IPS-20b (cell line): ENCODE data around the gene EXOSC10.
"Not testable (repeated sequence)": the region's sequence is repeated elsewhere in the genome, so short reads cannot be mapped to it uniquely, and the experiment has no call there.

ENCODE experiments used
- H3K27ac ChIP-seq: one replicate; pipeline ENCODE4 v1.5.1; 2013; ENCODE audit warnings: low read length
- H3K27me3 ChIP-seq: 2 replicates; pipeline ENCODE4 v1.6.1; 2013; ENCODE audit warnings: mild to moderate bottlenecking, low read length, inconsistent platforms; ENCODE audit not compliant: insufficient read depth
- H3K36me3 ChIP-seq: 2 replicates; pipeline ENCODE4 v1.6.1; 2013; ENCODE audit warnings: low read depth, mild to moderate bottlenecking, inconsistent platforms, low read length, moderate library complexity; ENCODE audit not compliant: insufficient read depth
- H3K4me1 ChIP-seq: 2 replicates; pipeline ENCODE4 v1.6.1; 2013; ENCODE audit warnings: mild to moderate bottlenecking, control low read depth, inconsistent platforms, low read length, moderate library complexity; ENCODE audit not compliant: insufficient read depth
- H3K4me3 ChIP-seq: 2 replicates; pipeline ENCODE4 v1.5.1; 2013; ENCODE audit warnings: mild to moderate bottlenecking, low read length, inconsistent platforms
- H3K9ac ChIP-seq: 2 replicates; pipeline ENCODE4 v1.6.1; 2013; ENCODE audit warnings: low read depth, mild to moderate bottlenecking, inconsistent platforms, low read length, moderate library complexity
- H3K9me3 ChIP-seq: 2 replicates; pipeline ENCODE4 v1.6.1; 2013; ENCODE audit warnings: mild to moderate bottlenecking, low read depth, low read length, inconsistent platforms; ENCODE audit not compliant: insufficient read depth

EXOSC10 gene

DNA sequence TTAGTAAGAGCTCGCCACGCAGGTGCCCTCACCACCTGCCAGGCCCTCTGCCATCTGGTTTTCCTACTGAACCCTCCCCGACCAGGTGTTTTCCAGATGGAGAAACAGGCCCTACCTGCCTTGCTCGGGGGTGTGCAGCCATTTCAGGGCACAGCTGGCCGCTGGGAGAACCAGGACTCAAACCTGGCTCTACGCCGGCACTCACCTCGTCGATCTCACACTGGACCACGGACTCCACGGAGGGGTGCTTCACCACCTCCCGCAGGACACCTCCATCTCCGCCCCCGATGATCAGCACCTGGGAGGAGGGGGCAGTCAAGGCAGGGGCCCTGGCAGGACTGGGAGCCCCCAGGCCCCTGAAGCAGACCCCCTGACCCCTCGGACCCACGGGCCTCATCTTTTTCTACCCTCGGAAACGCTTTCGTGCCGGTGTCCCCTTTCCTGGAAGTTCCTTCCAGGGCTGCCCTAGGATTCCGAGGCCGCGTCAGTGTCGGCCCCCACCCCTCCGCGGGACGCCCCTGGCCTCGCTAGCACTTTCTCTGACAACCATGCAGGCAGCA is 41.0 kb downstream of the EXOSC10 start:
- H3K9me3 ChIP-seq: no peaks in the 10 kb centered on the region
- peak overlapping the region; percentile 83; the same call in 1 of the 2 replicates for H3K9ac ChIP-seq
- peaks cover 46% of the 10 kb centered on the region for H3K36me3 ChIP-seq
- peaks cover under 1% of the 10 kb centered on the region; the same call in 1 of the 2 replicates for H3K4me1 ChIP-seq
- H3K27ac ChIP-seq: no peak overlapping the region
- H3K4me3 ChIP-seq: peak overlapping the region; percentile 91
- no peaks in the 10 kb centered on the region for H3K27me3 ChIP-seq

DNA sequence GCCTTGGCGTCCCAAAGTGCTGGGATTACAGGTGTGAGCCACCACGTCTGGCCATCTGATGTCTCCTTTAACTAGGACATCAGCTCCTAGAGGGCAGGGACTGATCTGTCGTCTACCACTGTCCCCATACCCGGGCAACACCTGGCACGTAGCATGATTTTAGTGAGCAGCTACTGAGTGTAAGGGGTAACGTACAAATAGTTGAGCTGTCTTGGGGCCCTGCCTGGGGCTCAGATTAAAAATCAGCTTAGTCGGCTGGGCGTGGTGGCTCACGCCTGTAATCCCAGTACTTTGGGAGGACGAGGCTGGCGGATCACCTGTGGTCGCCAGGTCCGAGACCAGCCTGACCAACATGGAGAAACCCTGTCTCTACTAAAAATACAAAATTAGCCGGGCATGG is 41.6 kb downstream of the EXOSC10 start:
- Histone ChIP-seq H3K36me3 (peaks cover 41% of the 10 kb centered on the region), H3K9ac (no peak overlapping the region), H3K4me3 (no peak overlapping the region), H3K9me3 (no peaks in the 10 kb centered on the region), H3K27me3 (no peaks in the 10 kb centered on the region), H3K27ac (no peak overlapping the region), H3K4me1 (peaks cover 4% of the 10 kb centered on the region; the same call in 1 of the 2 replicates)

- peaks cover 36% of the 10 kb centered on the region for H3K36me3 ChIP-seq
- no peak overlapping the region for H3K27ac ChIP-seq
- no peaks in the 10 kb centered on the region for H3K9me3 ChIP-seq
- H3K4me3 ChIP-seq: no peak overlapping the region
- no peaks in the 10 kb centered on the region for H3K27me3 ChIP-seq
- H3K9ac ChIP-seq: no peak overlapping the region
- H3K4me1 ChIP-seq: peaks cover 6% of the 10 kb centered on the region; the same call in 1 of the 2 replicates
Observed at GRCh38 chr1:11057477-11057876, 42.2 kb downstream of the EXOSC10 start.

DNA sequence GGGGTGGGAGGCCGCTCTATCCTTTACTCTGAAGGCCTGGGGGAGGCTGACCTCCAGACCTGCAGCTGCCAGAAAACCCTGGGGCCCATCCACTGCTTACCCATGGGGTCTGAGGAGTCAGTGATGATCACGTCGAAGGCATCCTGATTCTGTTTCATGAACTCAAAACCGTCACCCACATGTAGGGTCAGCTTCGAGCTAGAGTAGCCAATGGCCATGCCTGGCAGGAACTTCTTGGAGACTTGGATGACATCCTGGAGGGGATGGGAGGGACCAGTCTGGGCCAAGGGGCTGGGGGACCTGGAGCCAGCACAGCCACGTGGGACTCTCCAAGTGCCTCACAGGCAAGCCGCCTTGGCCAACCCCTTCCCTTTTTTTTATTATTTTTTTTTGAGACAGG is 43.2 kb downstream of the EXOSC10 start:
- Histone ChIP-seq H3K9me3 (no peaks in the 10 kb centered on the region), H3K36me3 (peaks cover 36% of the 10 kb centered on the region), H3K9ac (no peak overlapping the region), H3K27ac (no peak overlapping the region), H3K4me1 (peaks cover 6% of the 10 kb centered on the region; the same call in 1 of the 2 replicates), H3K4me3 (no peak overlapping the region), H3K27me3 (peaks cover 4% of the 10 kb centered on the region; the same call in 1 of the 2 replicates)

GRCh38 chr1:11055676-11056075 is 44.0 kb downstream of the EXOSC10 start:
- peaks cover 4% of the 10 kb centered on the region; the same call in 1 of the 2 replicates for H3K27me3 ChIP-seq
- H3K4me3 ChIP-seq: no peak overlapping the region
- H3K4me1 ChIP-seq: peaks cover 6% of the 10 kb centered on the region; the same call in 1 of the 2 replicates
- no peak overlapping the region for H3K9ac ChIP-seq
- peaks cover 36% of the 10 kb centered on the region for H3K36me3 ChIP-seq
- H3K27ac ChIP-seq: no peak overlapping the region
- no peaks in the 10 kb centered on the region for H3K9me3 ChIP-seq

DNA sequence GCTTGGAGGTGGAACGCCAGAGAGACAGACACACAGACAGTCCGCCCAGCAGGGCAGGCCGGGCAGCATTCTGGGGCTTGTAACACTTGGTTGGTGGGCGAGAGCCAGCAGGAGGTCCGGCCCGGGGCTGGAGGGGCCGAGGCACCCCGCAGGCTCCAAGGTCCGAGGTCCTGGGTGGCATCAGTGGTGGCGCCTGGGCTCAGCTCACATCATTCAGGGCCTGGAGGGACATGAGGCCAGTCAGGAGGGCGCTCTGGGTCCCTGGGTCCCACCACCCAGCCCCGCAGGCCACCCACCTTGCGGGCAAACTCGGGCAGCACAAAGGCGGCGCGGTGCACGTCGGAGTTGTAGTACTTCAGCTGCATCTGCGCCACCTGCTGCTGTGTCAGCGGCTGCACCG is 45.0 kb downstream of the EXOSC10 start:
- Histone ChIP-seq H3K27me3 (peaks cover 4% of the 10 kb centered on the region; the same call in 1 of the 2 replicates), H3K9me3 (no peaks in the 10 kb centered on the region), H3K4me3 (no peak overlapping the region), H3K4me1 (peaks cover 6% of the 10 kb centered on the region; the same call in 1 of the 2 replicates), H3K27ac (no peak overlapping the region), H3K9ac (no peak overlapping the region), H3K36me3 (peaks cover 36% of the 10 kb centered on the region)

GRCh38 chr1:11054181-11054580 is 45.5 kb downstream of the EXOSC10 start:
- H3K9me3 ChIP-seq: no peaks in the 10 kb centered on the region
- H3K27ac ChIP-seq: no peak overlapping the region
- peaks cover 4% of the 10 kb centered on the region; the same call in 1 of the 2 replicates for H3K27me3 ChIP-seq
- peaks cover 36% of the 10 kb centered on the region for H3K36me3 ChIP-seq
- no peak overlapping the region for H3K4me3 ChIP-seq
- H3K9ac ChIP-seq: no peak overlapping the region
- H3K4me1 ChIP-seq: peaks cover 6% of the 10 kb centered on the region; the same call in 1 of the 2 replicates

- Histone ChIP-seq H3K27ac (no peak overlapping the region), H3K4me3 (no peak overlapping the region), H3K4me1 (peaks cover 6% of the 10 kb centered on the region; the same call in 1 of the 2 replicates), H3K36me3 (peaks cover 36% of the 10 kb centered on the region), H3K9me3 (no peaks in the 10 kb centered on the region), H3K9ac (no peak overlapping the region), H3K27me3 (peaks cover 4% of the 10 kb centered on the region; the same call in 1 of the 2 replicates)
Observed at GRCh38 chr1:11053758-11054137, 45.9 kb downstream of the EXOSC10 start.

- no peaks in the 10 kb centered on the region for H3K9me3 ChIP-seq
- no peak overlapping the region for H3K27ac ChIP-seq
- peaks cover 6% of the 10 kb centered on the region; the same call in 1 of the 2 replicates for H3K4me1 ChIP-seq
- peak overlapping the region; percentile 48; the same call in 1 of the 2 replicates for H3K9ac ChIP-seq
- peak overlapping the region; percentile 47; the same call in 1 of the 2 replicates for H3K4me3 ChIP-seq
- H3K36me3 ChIP-seq: peaks cover 30% of the 10 kb centered on the region
- peaks cover 4% of the 10 kb centered on the region; the same call in 1 of the 2 replicates for H3K27me3 ChIP-seq
Observed at GRCh38 chr1:11052839-11053757, 46.6 kb downstream of the EXOSC10 start.

GRCh38 chr1:11051781-11052511 is 47.7 kb downstream of the EXOSC10 start:
- Histone ChIP-seq H3K27ac (no peak overlapping the region), H3K9ac (no peak overlapping the region), H3K9me3 (no peaks in the 10 kb centered on the region), H3K4me3 (no peak overlapping the region), H3K27me3 (peaks cover 4% of the 10 kb centered on the region; the same call in 1 of the 2 replicates), H3K36me3 (peaks cover 20% of the 10 kb centered on the region), H3K4me1 (peaks cover 6% of the 10 kb centered on the region; the same call in 1 of the 2 replicates)

GRCh38 chr1:11051121-11051520 is 48.5 kb downstream of the EXOSC10 start:
- H3K9me3 ChIP-seq, H3K4me1 ChIP-seq, H3K4me3 ChIP-seq, H3K27ac ChIP-seq, H3K9ac ChIP-seq, H3K27me3 ChIP-seq: not testable (repeated sequence)
- H3K36me3 ChIP-seq: peaks cover 12% of the 10 kb centered on the region
